Tibial nerve (tissue), 3 donors: ENCODE results near the gene CCDC150.

Experiments used
- CTCF ChIP-seq, 5 experiments: fragments of 200-600 bp in 3 of 5; fragments of 450-650 bp in 2 of 5; sonication (generic) in 3 of 5; IDR thresholded peaks; one replicate each; pipeline ENCODE4 v1.5.1; 2016 to 2019; ENCODE audit warnings: antibody characterized with exemption in 5 of 5, mild to moderate bottlenecking in 3 of 5, moderate library complexity in 2 of 5
- POLR2A ChIP-seq, 2 donors: fragments of 450-650 bp; IDR thresholded peaks; one replicate each; pipeline ENCODE4 v1.6.1; 2017; ENCODE audit warnings: antibody characterized with exemption in 2 of 2, mild to moderate bottlenecking in 2 of 2, moderate library complexity in 2 of 2

DNA sequence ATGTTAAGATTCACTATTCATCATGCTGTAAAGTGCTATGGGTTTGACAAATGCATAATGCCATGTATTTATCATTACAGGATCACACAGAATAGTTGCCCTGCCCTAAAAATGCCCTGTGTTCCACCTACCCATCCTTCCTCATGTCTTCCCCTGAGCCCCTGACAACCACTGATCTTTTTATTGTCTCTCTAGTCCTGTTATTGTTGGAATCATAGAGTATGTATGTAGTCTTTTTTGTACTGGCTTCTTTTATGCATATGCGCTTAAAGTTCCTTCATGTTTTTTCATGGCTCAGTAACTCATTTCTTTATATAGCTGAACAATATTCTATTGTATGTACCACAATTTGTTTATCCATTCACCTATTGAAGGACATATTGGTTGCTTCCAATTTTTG, 20.3 kb downstream of the CCDC150 start:
- TF ChIP-seq CTCF (IDR thresholded peaks at IDR 0.05) (no peak), POLR2A (IDR thresholded peaks at IDR 0.05) (no peak)
